ENCODE measurements around the gene ERFE. TPM values are rescaled to one million over a fixed set of nuclear protein-coding genes. Genes with fewer than 3 reads are reported as not detected.

The ERFE gene
- total and polyA plus RNA-seq, 2 of the 4 experiments (the other 2 are of a cell fraction): 1.3 to 3.5 TPM

GRCh38 chr2:238151205-238151604 lies 7.6 kb upstream of the ERFE start:
- in situ Hi-C loops (cut with MboI; ENCODE audit: low sequenced_read_pairs) (no loop called here), intact Hi-C loops (cut with micrococcal nuclease) (no loop called here), dilution Hi-C loops (cut with HindIII; ENCODE audit: low sequenced_read_pairs, unreplicated experiment) (no loop called here)
- no peaks in the 10 kb centered on the region for H3K79me1 ChIP-seq (ENCODE audit: low read depth in 1 of 2, low read length in 2 of 2)
- H4K5ac ChIP-seq (ENCODE audit: low read depth, low read length): no peak overlapping the region; the same call in 1 of the 2 replicates
- H2AFZ ChIP-seq (replicated peaks; ENCODE audit: low read length, poor library complexity): peak overlapping the region; percentile 41
- CTCF ChIA-PET: no interaction called here
- POLR2A ChIA-PET (ENCODE audit: unreplicated experiment): no interaction called here
- H4K8ac ChIP-seq (ENCODE audit: low read depth in 2 of 2, low read length in 2 of 2): no peak overlapping the region
- TF ChIP-seq CTCF (conservative IDR thresholded peaks at IDR 0.05; ENCODE audit: low read depth, low read length) (no peak), USF2 (IDR thresholded peaks at IDR 0.05; ENCODE audit: low read depth, low read length) (no peak), NFE2L2 (IDR thresholded peaks at IDR 0.05; ENCODE audit: low read depth, low read length) (no peak), MAFK (IDR thresholded peaks at IDR 0.05; ENCODE audit: low read depth, low read length) (no peak), RAD21 (IDR thresholded peaks at IDR 0.05; ENCODE audit: low read length) (no peak), MAZ (IDR thresholded peaks at IDR 0.05; ENCODE audit: borderline replicate concordance, low read depth, low read length) (no peak), BHLHE40 (IDR thresholded peaks at IDR 0.05; ENCODE audit: low read depth, low read length) (no peak), FOS (IDR thresholded peaks at IDR 0.05; ENCODE audit: low read depth, low read length) (no peak), POLR2A (IDR thresholded peaks at IDR 0.05; ENCODE audit: low read depth, low read length) (no peak), SMC3 (IDR thresholded peaks at IDR 0.05; ENCODE audit: low read depth, low read length) (no peak), RCOR1 (IDR thresholded peaks at IDR 0.05; ENCODE audit: insufficient replicate concordance, low read length) (no peak), ELK1 (IDR thresholded peaks at IDR 0.05; ENCODE audit: borderline replicate concordance, low read depth, low read length) (no peak), RFX5 (IDR thresholded peaks at IDR 0.05; ENCODE audit: low read depth, low read length) (no peak), CHD1 (IDR thresholded peaks at IDR 0.05; ENCODE audit: low read depth, low read length) (no peak), MXI1 (IDR thresholded peaks at IDR 0.05; ENCODE audit: borderline replicate concordance, low read depth, low read length) (no peak), CEBPB (IDR thresholded peaks at IDR 0.05; ENCODE audit: low read depth, low read length) (no peak)
- DNase-seq (no peak), ATAC-seq (ENCODE audit: low read depth) (no peak)
- no peak overlapping the region for H2AK5ac ChIP-seq (ENCODE audit: low read depth, low read length)
- no peak overlapping the region for H3K4ac ChIP-seq (ENCODE audit: low read depth, low read length)
- H4K20me1 ChIP-seq (ENCODE audit: insufficient read depth, low read length): no peaks in the 10 kb centered on the region
- H3K27me3 ChIP-seq (ENCODE audit: control insufficient read depth, insufficient read depth, low read length): no peaks in the 10 kb centered on the region
- H3K9me1 ChIP-seq (ENCODE audit: insufficient read depth, low read length): 0 out of 2 replicates have a peak, but pooled peaks cover 7% of the 10 kb centered on the region
- H3K23ac ChIP-seq (ENCODE audit: low read depth, low read length): no peak overlapping the region
- no peak overlapping the region for H3K18ac ChIP-seq (ENCODE audit: low read depth, low read length)
- H2BK120ac ChIP-seq (ENCODE audit: low read depth, low read length): no peak overlapping the region
- H2BK5ac ChIP-seq (ENCODE audit: low read depth, low read length, poor library complexity, severe bottlenecking): no peak overlapping the region
- H3K27ac ChIP-seq (ENCODE audit: insufficient read depth, low read length): no peak overlapping the region
- H2AK9ac ChIP-seq (replicated peaks; ENCODE audit: low read depth, low read length, poor library complexity): no peak overlapping the region
- no peak overlapping the region for H3K4me3 ChIP-seq (ENCODE audit: insufficient read depth, low read depth, low read length)
- peaks cover 10% of the 10 kb centered on the region for H3K4me1 ChIP-seq (ENCODE audit: control insufficient read depth, insufficient read depth, low read length)
- H3K36me3 ChIP-seq (ENCODE audit: control insufficient read depth, insufficient read depth, low read length): no peaks in the 10 kb centered on the region
- H4K91ac ChIP-seq (ENCODE audit: insufficient read depth, low read depth, low read length): no peak overlapping the region
- H2BK15ac ChIP-seq (ENCODE audit: low read depth, low read length): no peak overlapping the region
- BruUV-seq (replicated peaks): no TSS peak
- no peak overlapping the region for H2BK20ac ChIP-seq (ENCODE audit: low read depth, low read length)
- no peak overlapping the region for H3K14ac ChIP-seq (replicated peaks; ENCODE audit: low read depth, low read length)
- H3K9ac ChIP-seq (ENCODE audit: low read depth, low read length): no peak overlapping the region
- no peak overlapping the region for H3K56ac ChIP-seq (ENCODE audit: extremely low read depth, insufficient read depth, low read length)
- WGBS, 2 experiments (ENCODE audit: extremely low coverage in 2 of 2, insufficient read length in 1 of 2): 86% methylated on average over 1 of the region's 13 CpGs; no CpG with 5 or more reads in 1 of the 2 experiments
- no peaks in the 10 kb centered on the region for H3K9me3 ChIP-seq (ENCODE audit: control insufficient read depth, insufficient read depth, low read length)
- no peak overlapping the region for H3K4me2 ChIP-seq (ENCODE audit: low read depth, low read length)

Measured in IMR-90 (cell line).